ENCODE measurements around the gene OR56B4.

DNA sequence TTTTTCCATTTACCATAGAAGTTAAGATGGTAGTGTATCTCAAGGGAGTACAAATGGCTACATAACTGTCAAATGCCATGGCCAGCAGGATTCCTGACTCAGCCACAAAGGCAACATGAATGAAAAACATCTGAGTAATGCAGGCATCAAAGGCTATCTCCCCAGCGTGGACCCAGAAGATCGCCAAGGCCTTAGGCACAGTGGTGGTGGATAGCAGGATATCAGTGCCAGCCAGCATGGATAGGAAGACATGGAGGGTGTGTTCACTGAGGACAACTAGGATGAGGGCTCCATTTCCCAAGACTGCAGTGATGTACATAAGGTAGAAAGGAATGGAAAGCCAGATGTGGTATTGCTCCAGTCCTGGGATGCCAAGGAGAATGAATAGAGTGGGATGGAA lies 44.6 kb downstream of the OR56B4 start:
- TF ChIP-seq, protein P1, sequence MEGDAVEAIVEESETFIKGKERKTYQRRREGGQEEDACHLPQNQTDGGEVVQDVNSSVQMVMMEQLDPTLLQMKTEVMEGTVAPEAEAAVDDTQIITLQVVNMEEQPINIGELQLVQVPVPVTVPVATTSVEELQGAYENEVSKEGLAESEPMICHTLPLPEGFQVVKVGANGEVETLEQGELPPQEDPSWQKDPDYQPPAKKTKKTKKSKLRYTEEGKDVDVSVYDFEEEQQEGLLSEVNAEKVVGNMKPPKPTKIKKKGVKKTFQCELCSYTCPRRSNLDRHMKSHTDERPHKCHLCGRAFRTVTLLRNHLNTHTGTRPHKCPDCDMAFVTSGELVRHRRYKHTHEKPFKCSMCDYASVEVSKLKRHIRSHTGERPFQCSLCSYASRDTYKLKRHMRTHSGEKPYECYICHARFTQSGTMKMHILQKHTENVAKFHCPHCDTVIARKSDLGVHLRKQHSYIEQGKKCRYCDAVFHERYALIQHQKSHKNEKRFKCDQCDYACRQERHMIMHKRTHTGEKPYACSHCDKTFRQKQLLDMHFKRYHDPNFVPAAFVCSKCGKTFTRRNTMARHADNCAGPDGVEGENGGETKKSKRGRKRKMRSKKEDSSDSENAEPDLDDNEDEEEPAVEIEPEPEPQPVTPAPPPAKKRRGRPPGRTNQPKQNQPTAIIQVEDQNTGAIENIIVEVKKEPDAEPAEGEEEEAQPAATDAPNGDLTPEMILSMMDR (IDR thresholded peaks at IDR 0.05; ENCODE audit: low read length): no peak
- no peak for TF ChIP-seq EZH2phosphoT487 (IDR thresholded peaks at IDR 0.05; ENCODE audit: low read length)
